Mammary epithelial cell (primary cell): ENCODE measurements around the gene CPSF4.

Experiments used
- EZH2 ChIP-seq: IDR thresholded peaks from 2 replicates; pipeline ENCODE4 v1.6.1; 2012; ENCODE audit warnings: low read length, inconsistent platforms, borderline replicate concordance
- TF ChIP-seq, protein P1 (sequence below), 2 donors: IDR thresholded peaks in 1 of 2; conservative IDR thresholded peaks in 1 of 2; 2 replicates each; pipeline ENCODE4 v1.5.1; 2011 to 2012; ENCODE audit warnings: inconsistent platforms in 2 of 2, low read length in 2 of 2, mild to moderate bottlenecking in 2 of 2, control low read depth in 1 of 2, low read depth in 1 of 2; ENCODE audit not compliant: insufficient read depth in 1 of 2; ENCODE audit errors: extremely low read depth in 1 of 2

DNA sequence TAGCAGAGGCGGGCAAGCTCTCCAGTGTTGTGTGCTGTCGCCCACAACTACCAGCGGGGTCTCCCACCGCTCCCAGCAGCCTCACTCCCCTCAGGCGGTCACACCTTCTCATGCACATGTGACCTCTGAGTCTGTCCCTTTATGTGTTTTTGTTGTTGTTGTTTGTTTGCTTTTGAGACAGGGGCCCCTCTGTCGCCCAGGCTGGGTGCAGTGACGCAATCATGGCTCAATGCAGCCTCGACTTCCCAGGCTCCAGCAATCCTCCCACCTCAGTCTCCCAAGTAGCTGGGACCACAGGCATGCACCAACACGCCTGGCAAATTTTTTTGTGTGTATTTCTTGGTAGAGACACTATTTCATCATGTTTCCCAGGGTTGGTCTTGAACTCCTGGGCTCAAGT, 1.5 kb downstream of the CPSF4 start:
- TF ChIP-seq EZH2 = no peak
- TF ChIP-seq, protein P1, sequence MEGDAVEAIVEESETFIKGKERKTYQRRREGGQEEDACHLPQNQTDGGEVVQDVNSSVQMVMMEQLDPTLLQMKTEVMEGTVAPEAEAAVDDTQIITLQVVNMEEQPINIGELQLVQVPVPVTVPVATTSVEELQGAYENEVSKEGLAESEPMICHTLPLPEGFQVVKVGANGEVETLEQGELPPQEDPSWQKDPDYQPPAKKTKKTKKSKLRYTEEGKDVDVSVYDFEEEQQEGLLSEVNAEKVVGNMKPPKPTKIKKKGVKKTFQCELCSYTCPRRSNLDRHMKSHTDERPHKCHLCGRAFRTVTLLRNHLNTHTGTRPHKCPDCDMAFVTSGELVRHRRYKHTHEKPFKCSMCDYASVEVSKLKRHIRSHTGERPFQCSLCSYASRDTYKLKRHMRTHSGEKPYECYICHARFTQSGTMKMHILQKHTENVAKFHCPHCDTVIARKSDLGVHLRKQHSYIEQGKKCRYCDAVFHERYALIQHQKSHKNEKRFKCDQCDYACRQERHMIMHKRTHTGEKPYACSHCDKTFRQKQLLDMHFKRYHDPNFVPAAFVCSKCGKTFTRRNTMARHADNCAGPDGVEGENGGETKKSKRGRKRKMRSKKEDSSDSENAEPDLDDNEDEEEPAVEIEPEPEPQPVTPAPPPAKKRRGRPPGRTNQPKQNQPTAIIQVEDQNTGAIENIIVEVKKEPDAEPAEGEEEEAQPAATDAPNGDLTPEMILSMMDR (conservative IDR thresholded peaks at IDR 0.05 in 1 of 2, IDR thresholded peaks at IDR 0.05 in 1 of 2; ENCODE audit: extremely low read depth in 1 of 2, insufficient read depth in 1 of 2, low read depth in 1 of 2, low read length in 2 of 2) = no peak
